Measurements from ENCODE around the gene SATB1. TPM values are rescaled to one million over a fixed set of nuclear protein-coding genes. Genes with fewer than 3 reads are reported as not detected.

SATB1 gene
- total RNA-seq, 3 donors from 2014 or later (not counting 1 experiment from before 2014, with no cell fraction given), result 137 to 162 (median 151) TPM

- Histone ChIP-seq H3K4me3 (ENCODE audit: low read length) (no peak overlapping the region), H3K36me3 (ENCODE audit: control insufficient read depth, insufficient read depth, low read length) (peaks cover 58% of the 10 kb centered on the region), H3K9me3 (ENCODE audit: control insufficient read depth, insufficient read depth, low read length) (no peaks in the 10 kb centered on the region), H3K4me1 (ENCODE audit: control insufficient read depth, insufficient read depth, low read length) (peaks cover 6% of the 10 kb centered on the region), H3K27ac (ENCODE audit: low read length) (no peak overlapping the region), H3K27me3 (ENCODE audit: control insufficient read depth, insufficient read depth, low read length) (no peaks in the 10 kb centered on the region)
- H3K9me3 Mint-ChIP-seq, result no peaks in the 10 kb centered on the region
- DNase-seq (no peak), ATAC-seq (no peak)
- peaks cover 18% of the 10 kb centered on the region for H3K36me3 Mint-ChIP-seq
- peak overlapping the region; percentile 13 to 45 for H3K27ac Mint-ChIP-seq
- intact Hi-C loops (cut with micrococcal nuclease), result loop anchor here (5.0 kb wide), 1 partner anchor 35 kb away; no protein-coding TSS in a partner anchor
- peaks cover 41 to 51% of the 10 kb centered on the region in 2 donors for H3K4me1 Mint-ChIP-seq
- no peaks in the 10 kb centered on the region for H3K27me3 Mint-ChIP-seq (ENCODE audit: low read depth in 2 of 2)
- TF ChIP-seq CTCF (IDR thresholded peaks at IDR 0.05), result no peak
- no peak overlapping the region for H3K4me3 Mint-ChIP-seq
Observed at GRCh38 chr3:18412684-18413083, 12.5 kb downstream of the SATB1 start.

- intact Hi-C loops (cut with micrococcal nuclease), result loop anchor here (5.0 kb wide), 1 partner anchor 36 kb away; no protein-coding TSS in a partner anchor
- Mint-ChIP-seq H3K4me1 (peaks cover 32 to 46% of the 10 kb centered on the region in 2 donors), H3K9me3 (no peaks in the 10 kb centered on the region), H3K27me3 (ENCODE audit: low read depth in 2 of 2) (no peaks in the 10 kb centered on the region), H3K36me3 (peaks cover 13% of the 10 kb centered on the region), H3K4me3 (no peak overlapping the region), H3K27ac (peak overlapping the region in 1 of 2 donors; percentile 13)
- no peak overlapping the region for H3K27ac ChIP-seq (ENCODE audit: low read length)
- DNase-seq (peak in 1 of 2 donors; percentile 57), ATAC-seq (peak in 2 of 3 donors; percentile 62 to 75)
- H3K27me3 ChIP-seq (ENCODE audit: control insufficient read depth, insufficient read depth, low read length), result no peaks in the 10 kb centered on the region
- no peaks in the 10 kb centered on the region for H3K9me3 ChIP-seq (ENCODE audit: control insufficient read depth, insufficient read depth, low read length)
- peaks cover 6% of the 10 kb centered on the region for H3K4me1 ChIP-seq (ENCODE audit: control insufficient read depth, insufficient read depth, low read length)
- peaks cover 54% of the 10 kb centered on the region for H3K36me3 ChIP-seq (ENCODE audit: control insufficient read depth, insufficient read depth, low read length)
- no peak overlapping the region for H3K4me3 ChIP-seq (ENCODE audit: low read length)
- TF ChIP-seq CTCF (IDR thresholded peaks at IDR 0.05), result no peak
- 50% methylated on average over 1 of the region's 2 CpGs for WGBS (ENCODE audit: insufficient coverage)
Observed at GRCh38 chr3:18411541-18411940, 13.6 kb downstream of the SATB1 start.

GRCh38 chr3:18410205-18410604 is 14.9 kb downstream of the SATB1 start:
- 76% methylated on average over 2 of the region's 6 CpGs for WGBS (ENCODE audit: insufficient coverage)
- Mint-ChIP-seq H3K9me3 (no peaks in the 10 kb centered on the region), H3K36me3 (peaks cover 5% of the 10 kb centered on the region), H3K27ac (no peak overlapping the region), H3K27me3 (ENCODE audit: low read depth in 2 of 2) (no peaks in the 10 kb centered on the region), H3K4me1 (peaks cover 25 to 39% of the 10 kb centered on the region in 2 donors), H3K4me3 (no peak overlapping the region)
- Histone ChIP-seq H3K4me1 (ENCODE audit: control insufficient read depth, insufficient read depth, low read length) (peaks cover 6% of the 10 kb centered on the region), H3K36me3 (ENCODE audit: control insufficient read depth, insufficient read depth, low read length) (peaks cover 54% of the 10 kb centered on the region), H3K27me3 (ENCODE audit: control insufficient read depth, insufficient read depth, low read length) (no peaks in the 10 kb centered on the region), H3K27ac (ENCODE audit: low read length) (no peak overlapping the region), H3K4me3 (ENCODE audit: low read length) (no peak overlapping the region), H3K9me3 (ENCODE audit: control insufficient read depth, insufficient read depth, low read length) (no peaks in the 10 kb centered on the region)
- ATAC-seq (no peak), DNase-seq (peak in 1 of 2 donors; percentile 40)
- TF ChIP-seq CTCF (IDR thresholded peaks at IDR 0.05), result no peak
- intact Hi-C loops (cut with micrococcal nuclease), result loop anchor here (5.0 kb wide), 1 partner anchor 37 kb away; no protein-coding TSS in a partner anchor

- no peaks in the 10 kb centered on the region for H3K27me3 ChIP-seq (ENCODE audit: control insufficient read depth, insufficient read depth, low read length)
- H3K27ac Mint-ChIP-seq, result no peak overlapping the region
- H3K36me3 ChIP-seq (ENCODE audit: control insufficient read depth, insufficient read depth, low read length), result peaks cover 48% of the 10 kb centered on the region
- no peak overlapping the region for H3K4me3 ChIP-seq (ENCODE audit: low read length)
- ATAC-seq (no peak), DNase-seq (peak in 1 of 2 donors; percentile 36)
- H3K36me3 Mint-ChIP-seq, result peaks cover 5% of the 10 kb centered on the region
- no peaks in the 10 kb centered on the region for H3K27me3 Mint-ChIP-seq (ENCODE audit: low read depth in 2 of 2)
- peaks cover 6% of the 10 kb centered on the region for H3K4me1 ChIP-seq (ENCODE audit: control insufficient read depth, insufficient read depth, low read length)
- H3K27ac ChIP-seq (ENCODE audit: low read length), result no peak overlapping the region
- intact Hi-C loops (cut with micrococcal nuclease), result no loop called here
- no peak for TF ChIP-seq CTCF (IDR thresholded peaks at IDR 0.05)
- no CpG with 5 or more reads among the region's 2 CpGs for WGBS (ENCODE audit: insufficient coverage)
- no peaks in the 10 kb centered on the region for H3K9me3 Mint-ChIP-seq
- H3K4me3 Mint-ChIP-seq, result no peak overlapping the region
- H3K9me3 ChIP-seq (ENCODE audit: control insufficient read depth, insufficient read depth, low read length), result no peaks in the 10 kb centered on the region
- peaks cover 31 to 42% of the 10 kb centered on the region in 2 donors for H3K4me1 Mint-ChIP-seq
Observed at GRCh38 chr3:18409266-18409665, 15.9 kb downstream of the SATB1 start.
